HepG2 (cell line): ENCODE measurements around the gene QSOX1. TPM values are rescaled to one million over a fixed set of nuclear protein-coding genes. Genes with fewer than 3 reads are reported as not detected.

Source experiments
- ARNT2 ChIP-seq: sonication (generic); formaldehyde crosslinking; IDR thresholded peaks from 2 replicates; pipeline ENCODE4 v1.8.0; 2022; ENCODE audit warnings: mild to moderate bottlenecking, low read depth, missing genetic modification reagents, moderate library complexity
- CBFB ChIP-seq: sonication (generic); formaldehyde crosslinking; IDR thresholded peaks from 2 replicates; pipeline ENCODE4 v1.4.0; 2020; ENCODE audit warnings: missing genetic modification reagents
- CBX5 ChIP-seq: sonication (generic); formaldehyde crosslinking; IDR thresholded peaks from 2 replicates; pipeline ENCODE4 v1.4.0; 2020; ENCODE audit warnings: missing genetic modification reagents, borderline replicate concordance
- CTCF ChIP-seq: sonication (generic); formaldehyde crosslinking; IDR thresholded peaks from 2 replicates; pipeline ENCODE4 v1.5.0; 2020; ENCODE audit warnings: mild to moderate bottlenecking, missing genetic modification reagents, moderate library complexity
- DPF2 ChIP-seq: sonication (generic); formaldehyde crosslinking; IDR thresholded peaks from 2 replicates; pipeline ENCODE4 v1.4.0; 2020; ENCODE audit warnings: mild to moderate bottlenecking, low read depth, missing genetic modification reagents, borderline replicate concordance
- GATAD1 ChIP-seq: IDR thresholded peaks from 2 replicates; pipeline ENCODE4 v1.6.1; 2016; ENCODE audit warnings: missing genetic modification reagents, missing compliant biosample characterization
- HINFP ChIP-seq: sonication (generic); formaldehyde crosslinking; IDR thresholded peaks from 2 replicates; pipeline ENCODE4 v1.4.0; 2020; ENCODE audit warnings: low read depth, mild to moderate bottlenecking, missing genetic modification reagents
- HNRNPL ChIP-seq: fragments of 200-400 bp; formaldehyde crosslinking; IDR thresholded peaks from 2 replicates; pipeline ENCODE4 v1.6.1; 2017; ENCODE audit warnings: mild to moderate bottlenecking, low read depth, low read length
- MBNL3 ChIP-seq: fragments of 250-450 bp; sonication (Bioruptor Pico); conservative IDR thresholded peaks from 2 replicates; pipeline ENCODE4 v1.8.0; 2022; ENCODE audit warnings: mild to moderate bottlenecking, inconsistent platforms
- MIER3 ChIP-seq: IDR thresholded peaks from 2 replicates; pipeline ENCODE4 v1.6.1; 2016; ENCODE audit warnings: missing compliant biosample characterization, borderline replicate concordance
- REPIN1 ChIP-seq: sonication (generic); formaldehyde crosslinking; IDR thresholded peaks from 2 replicates; pipeline ENCODE4 v1.8.0; 2022; ENCODE audit warnings: missing genetic modification reagents, low read depth, mild to moderate bottlenecking, borderline replicate concordance
- SAFB2 ChIP-seq: sonication (generic); formaldehyde crosslinking; IDR thresholded peaks from 2 replicates; pipeline ENCODE4 v1.5.1; 2020; ENCODE audit warnings: missing genetic modification reagents, low read depth, mild to moderate bottlenecking, borderline replicate concordance
- SOX5 ChIP-seq: IDR thresholded peaks from 2 replicates; pipeline ENCODE4 v1.6.1; 2016; ENCODE audit warnings: borderline replicate concordance
- SOX6 ChIP-seq, 2 experiments: fragments of 450-650 bp in 1 of 2; sonication (generic) in 1 of 2; formaldehyde crosslinking in 1 of 2; IDR thresholded peaks; 2 replicates each; pipeline versions ENCODE4 v1.4.0 to v1.6.1; 2017 to 2020; ENCODE audit warnings: antibody characterized with exemption in 1 of 2, mild to moderate bottlenecking in 1 of 2, missing genetic modification reagents in 1 of 2
- ZNF766 ChIP-seq: sonication (generic); formaldehyde crosslinking; IDR thresholded peaks from 2 replicates; pipeline ENCODE4 v1.5.0; 2020; ENCODE audit warnings: missing genetic modification reagents, borderline replicate concordance
- ZNF782 ChIP-seq: sonication (generic); formaldehyde crosslinking; IDR thresholded peaks from 2 replicates; pipeline ENCODE4 v1.4.0; 2020; ENCODE audit warnings: missing genetic modification reagents, mild to moderate bottlenecking, borderline replicate concordance
- polyA plus RNA-seq, 8 experiments: library from polyadenylated mRNA; depleted of rRNA in 3 of 8; stranded (reverse) in 7 of 8; unstranded in 1 of 8; fragments of >200 nt; fragmentation: Illumina TruSeq in 4 of 8; extraction: Trizol in 4 of 8; gene quantifications; 2 replicates each; pipeline versions ENCODE4 v1.2.1 to v1.2.3, GENCODE V29; 2011 to 2016; ENCODE audit warnings: low read depth in 4 of 8, missing spikeins in 1 of 8, mixed read lengths in 1 of 8; ENCODE audit not compliant: insufficient read depth in 1 of 8
- total RNA-seq, 5 experiments: library from RNA; depleted of rRNA; stranded (reverse); fragments of >200 nt; fragmentation: Illumina TruSeq; extraction: Trizol; gene quantifications; 2 replicates each; pipeline ENCODE4 v1.2.3, GENCODE V29; 2016; ENCODE audit warnings: low read depth in 1 of 5
- TF ChIP-seq, protein P1 (sequence below): IDR thresholded peaks from 2 replicates; pipeline ENCODE4 v1.6.1; 2012; ENCODE audit warnings: low read depth, low read length, improper control_type of control experiment
- TF ChIP-seq, protein P2 (sequence below): sonication (generic); formaldehyde crosslinking; IDR thresholded peaks from 2 replicates; pipeline ENCODE4 v1.5.0; 2020; ENCODE audit warnings: mild to moderate bottlenecking, missing genetic modification reagents, borderline replicate concordance
- TF ChIP-seq, protein P3 (sequence below): sonication (generic); formaldehyde crosslinking; IDR thresholded peaks from 2 replicates; pipeline ENCODE4 v1.8.1; 2023; ENCODE audit warnings: mild to moderate bottlenecking, missing genetic modification reagents
- TF ChIP-seq, protein P4 (sequence below): sonication (generic); formaldehyde crosslinking; IDR thresholded peaks from 2 replicates; pipeline ENCODE4 v1.8.0; 2022; ENCODE audit warnings: low read depth, missing genetic modification reagents

Gene QSOX1
- total and polyA plus RNA-seq, 2 of the 13 experiments (the other 11 are each of a cell fraction or from before 2014, with no cell fraction given) = 6.8 to 40.2 TPM

GRCh38 chr1:180157576-180158057 lies 2.9 kb downstream of the QSOX1 start (continued):
- TF ChIP-seq, protein P1, sequence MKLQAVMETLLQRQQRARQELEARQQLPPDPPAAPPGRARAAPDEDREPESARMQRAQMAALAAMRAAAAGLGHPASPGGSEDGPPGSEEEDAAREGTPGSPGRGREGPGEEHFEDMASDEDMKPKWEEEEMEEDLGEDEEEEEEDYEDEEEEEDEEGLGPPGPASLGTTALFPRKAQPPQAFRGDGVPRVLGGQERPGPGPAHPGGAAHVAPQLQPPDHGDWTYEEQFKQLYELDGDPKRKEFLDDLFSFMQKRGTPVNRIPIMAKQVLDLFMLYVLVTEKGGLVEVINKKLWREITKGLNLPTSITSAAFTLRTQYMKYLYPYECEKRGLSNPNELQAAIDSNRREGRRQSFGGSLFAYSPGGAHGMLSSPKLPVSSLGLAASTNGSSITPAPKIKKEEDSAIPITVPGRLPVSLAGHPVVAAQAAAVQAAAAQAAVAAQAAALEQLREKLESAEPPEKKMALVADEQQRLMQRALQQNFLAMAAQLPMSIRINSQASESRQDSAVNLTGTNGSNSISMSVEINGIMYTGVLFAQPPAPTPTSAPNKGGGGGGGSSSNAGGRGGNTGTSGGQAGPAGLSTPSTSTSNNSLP = peak; percentile 92
- TF ChIP-seq GATAD1 (CRISPR knock-in tag) (0 out of 2 replicates have a peak, but pooled peaks have one; percentile 25), MIER3 (CRISPR knock-in tag) (peak; percentile 84; the same call in 1 of the 2 replicates), ZNF766 (CRISPR knock-in tag) (no peak), ARNT2 (CRISPR knock-in tag) (no peak), HNRNPL (no peak), SAFB2 (no peak), ZNF782 (no peak), DPF2 (CRISPR knock-in tag) (peak; percentile 83; the same call in 1 of the 2 replicates), SOX5 (peak; percentile 87), REPIN1 (CRISPR knock-in tag) (no peak; the same call in 1 of the 2 replicates), CTCF (CRISPR knock-in tag) (no peak), HINFP (CRISPR knock-in tag) (no peak), CBX5 (CRISPR knock-in tag) (no peak), SOX6 (IDR thresholded peaks at IDR 0.05) (no peak), SOX6 (CRISPR knock-in tag; IDR thresholded peaks at IDR 0.05) (peak; percentile 91), CBFB (no peak), MBNL3 (no peak)
- TF ChIP-seq, protein P2, sequence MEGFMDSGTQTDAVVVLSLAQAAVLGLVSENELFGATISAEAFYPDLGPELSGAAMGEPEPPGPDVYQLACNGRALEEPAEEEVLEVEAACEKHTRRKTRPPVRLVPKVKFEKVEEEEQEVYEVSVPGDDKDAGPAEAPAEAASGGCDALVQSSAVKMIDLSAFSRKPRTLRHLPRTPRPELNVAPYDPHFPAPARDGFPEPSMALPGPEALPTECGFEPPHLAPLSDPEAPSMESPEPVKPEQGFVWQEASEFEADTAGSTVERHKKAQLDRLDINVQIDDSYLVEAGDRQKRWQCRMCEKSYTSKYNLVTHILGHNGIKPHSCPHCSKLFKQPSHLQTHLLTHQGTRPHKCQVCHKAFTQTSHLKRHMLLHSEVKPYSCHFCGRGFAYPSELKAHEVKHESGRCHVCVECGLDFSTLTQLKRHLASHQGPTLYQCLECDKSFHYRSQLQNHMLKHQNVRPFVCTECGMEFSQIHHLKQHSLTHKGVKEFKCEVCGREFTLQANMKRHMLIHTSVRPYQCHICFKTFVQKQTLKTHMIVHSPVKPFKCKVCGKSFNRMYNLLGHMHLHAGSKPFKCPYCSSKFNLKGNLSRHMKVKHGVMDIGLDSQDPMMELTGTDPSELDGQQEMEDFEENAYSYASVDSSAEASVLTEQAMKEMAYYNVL = no peak
- TF ChIP-seq, protein P3, sequence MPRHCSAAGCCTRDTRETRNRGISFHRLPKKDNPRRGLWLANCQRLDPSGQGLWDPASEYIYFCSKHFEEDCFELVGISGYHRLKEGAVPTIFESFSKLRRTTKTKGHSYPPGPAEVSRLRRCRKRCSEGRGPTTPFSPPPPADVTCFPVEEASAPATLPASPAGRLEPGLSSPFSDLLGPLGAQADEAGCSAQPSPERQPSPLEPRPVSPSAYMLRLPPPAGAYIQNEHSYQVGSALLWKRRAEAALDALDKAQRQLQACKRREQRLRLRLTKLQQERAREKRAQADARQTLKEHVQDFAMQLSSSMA (CRISPR knock-in tag) = no peak
- TF ChIP-seq, protein P4, sequence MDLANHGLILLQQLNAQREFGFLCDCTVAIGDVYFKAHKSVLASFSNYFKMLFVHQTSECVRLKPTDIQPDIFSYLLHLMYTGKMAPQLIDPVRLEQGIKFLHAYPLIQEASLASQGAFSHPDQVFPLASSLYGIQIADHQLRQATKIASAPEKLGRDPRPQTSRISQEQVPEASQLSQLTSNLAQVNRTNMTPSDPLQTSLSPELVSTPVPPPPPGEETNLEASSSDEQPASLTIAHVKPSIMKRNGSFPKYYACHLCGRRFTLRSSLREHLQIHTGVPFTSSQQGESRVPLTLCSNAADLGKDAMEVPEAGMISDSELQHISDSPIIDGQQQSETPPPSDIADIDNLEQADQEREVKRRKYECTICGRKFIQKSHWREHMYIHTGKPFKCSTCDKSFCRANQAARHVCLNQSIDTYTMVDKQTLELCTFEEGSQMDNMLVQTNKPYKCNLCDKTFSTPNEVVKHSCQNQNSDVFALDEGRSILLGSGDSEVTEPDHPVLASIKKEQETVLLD (CRISPR knock-in tag) = no peak
